HFFc6 (cell line): ENCODE results near the gene CAPN3. TPM values are rescaled to one million over a fixed set of nuclear protein-coding genes. Genes with fewer than 3 reads are reported as not detected.

Source experiments
- DNase-seq: peaks from one replicate; pipeline ENCODE4 v3.0.0-alpha.2; 2018
- H3K27ac Mint-ChIP-seq: 2 replicates; pipeline ENCODE4 v1.8.0; 2020; ENCODE audit warnings: mild to moderate bottlenecking, mixed read lengths
- H3K27me3 Mint-ChIP-seq: 2 replicates; pipeline ENCODE4 v1.8.0; 2021; ENCODE audit warnings: mild to moderate bottlenecking, moderate library complexity, mixed read lengths; ENCODE audit not compliant: insufficient read depth
- H3K36me3 Mint-ChIP-seq: 2 replicates; pipeline ENCODE4 v1.8.0; 2021; ENCODE audit warnings: low read depth, mixed read lengths
- H3K4me1 Mint-ChIP-seq: 2 replicates; pipeline ENCODE4 v1.8.0; 2020; ENCODE audit warnings: low read depth, mixed read lengths
- H3K4me3 Mint-ChIP-seq: 2 replicates; pipeline ENCODE4 v1.8.0; 2020; ENCODE audit warnings: mild to moderate bottlenecking, moderate library complexity, mixed read lengths
- H3K9me3 Mint-ChIP-seq: 2 replicates; pipeline ENCODE4 v1.8.0; 2020; ENCODE audit warnings: mild to moderate bottlenecking, mixed read lengths
- CTCF ChIP-seq: fragments of 200-600 bp; sonication (generic); IDR thresholded peaks from 2 replicates; pipeline ENCODE4 v1.5.0; 2021; ENCODE audit warnings: antibody characterized with exemption, mild to moderate bottlenecking
- total RNA-seq, 6 experiments: library from RNA; stranded (reverse); fragmentation: NEBNext Ultra II Directional; extraction: Animal tissue kit (Norgen Biotek cat#: 25700); gene quantifications; 2 replicates in 1 of 6; 3 replicates in 5 of 6; pipeline ENCODE4 v1.2.3, GENCODE V29; 2021

Gene CAPN3
- total RNA-seq, 6 experiments from 2014 or later, result 0.81 to 1.9 (median 1.5) TPM

- Mint-ChIP-seq H3K27ac (no peak overlapping the region), H3K36me3 (peaks cover 5% of the 10 kb centered on the region; the same call in 1 of the 2 replicates), H3K9me3 (no peaks in the 10 kb centered on the region), H3K4me3 (no peak overlapping the region), H3K27me3 (no peaks in the 10 kb centered on the region), H3K4me1 (no peaks in the 10 kb centered on the region)
- no peak for DNase-seq
- no peak for TF ChIP-seq CTCF
These were observed 1.2 kb upstream of the CAPN3 start for GRCh38 chr15:42358141-42358540.

- H3K27me3 Mint-ChIP-seq, result no peaks in the 10 kb centered on the region
- no peak for DNase-seq
- TF ChIP-seq CTCF, result no peak
- H3K36me3 Mint-ChIP-seq, result no peaks in the 10 kb centered on the region
- no peaks in the 10 kb centered on the region for H3K4me1 Mint-ChIP-seq
- H3K9me3 Mint-ChIP-seq, result no peaks in the 10 kb centered on the region
- no peak overlapping the region for H3K27ac Mint-ChIP-seq
- H3K4me3 Mint-ChIP-seq, result no peak overlapping the region
These were observed 684 bp downstream of the CAPN3 start for GRCh38 chr15:42359985-42360384.

GRCh38 chr15:42360535-42361112, 1.3 kb downstream of the CAPN3 start:
- Mint-ChIP-seq H3K9me3 (no peaks in the 10 kb centered on the region), H3K4me1 (no peaks in the 10 kb centered on the region), H3K27ac (no peak overlapping the region), H3K36me3 (no peaks in the 10 kb centered on the region), H3K4me3 (no peak overlapping the region), H3K27me3 (no peaks in the 10 kb centered on the region)
- TF ChIP-seq CTCF, result no peak
- no peak for DNase-seq

- no peaks in the 10 kb centered on the region; the same call in 1 of the 2 replicates for H3K27me3 Mint-ChIP-seq
- no peak overlapping the region for H3K27ac Mint-ChIP-seq
- TF ChIP-seq CTCF, result no peak
- no peaks in the 10 kb centered on the region for H3K36me3 Mint-ChIP-seq
- no peak for DNase-seq
- no peak overlapping the region for H3K4me3 Mint-ChIP-seq
- H3K9me3 Mint-ChIP-seq, result no peaks in the 10 kb centered on the region
- H3K4me1 Mint-ChIP-seq, result no peaks in the 10 kb centered on the region
These were observed 4.2 kb downstream of the CAPN3 start for GRCh38 chr15:42363487-42363886.

GRCh38 chr15:42363942-42364341, 4.6 kb downstream of the CAPN3 start:
- no peak for TF ChIP-seq CTCF
- peaks cover 4% of the 10 kb centered on the region for H3K4me1 Mint-ChIP-seq
- H3K4me3 Mint-ChIP-seq, result no peak overlapping the region
- H3K36me3 Mint-ChIP-seq, result peaks cover 3% of the 10 kb centered on the region; the same call in 1 of the 2 replicates
- no peak overlapping the region for H3K27ac Mint-ChIP-seq
- no peaks in the 10 kb centered on the region; the same call in 1 of the 2 replicates for H3K27me3 Mint-ChIP-seq
- peaks cover under 1% of the 10 kb centered on the region; the same call in 1 of the 2 replicates for H3K9me3 Mint-ChIP-seq
- DNase-seq, result no peak
